RKO (cell line): ENCODE measurements around the gene TIFAB.
A peak's percentile ranks its signal among the peaks of the same experiment; 100 is the strongest.

Experiments used
- DNase-seq: peaks from one replicate; pipeline ENCODE4 v3.0.0-alpha.2; 2016; ENCODE audit warnings: low spot score

Gene TIFAB

DNA sequence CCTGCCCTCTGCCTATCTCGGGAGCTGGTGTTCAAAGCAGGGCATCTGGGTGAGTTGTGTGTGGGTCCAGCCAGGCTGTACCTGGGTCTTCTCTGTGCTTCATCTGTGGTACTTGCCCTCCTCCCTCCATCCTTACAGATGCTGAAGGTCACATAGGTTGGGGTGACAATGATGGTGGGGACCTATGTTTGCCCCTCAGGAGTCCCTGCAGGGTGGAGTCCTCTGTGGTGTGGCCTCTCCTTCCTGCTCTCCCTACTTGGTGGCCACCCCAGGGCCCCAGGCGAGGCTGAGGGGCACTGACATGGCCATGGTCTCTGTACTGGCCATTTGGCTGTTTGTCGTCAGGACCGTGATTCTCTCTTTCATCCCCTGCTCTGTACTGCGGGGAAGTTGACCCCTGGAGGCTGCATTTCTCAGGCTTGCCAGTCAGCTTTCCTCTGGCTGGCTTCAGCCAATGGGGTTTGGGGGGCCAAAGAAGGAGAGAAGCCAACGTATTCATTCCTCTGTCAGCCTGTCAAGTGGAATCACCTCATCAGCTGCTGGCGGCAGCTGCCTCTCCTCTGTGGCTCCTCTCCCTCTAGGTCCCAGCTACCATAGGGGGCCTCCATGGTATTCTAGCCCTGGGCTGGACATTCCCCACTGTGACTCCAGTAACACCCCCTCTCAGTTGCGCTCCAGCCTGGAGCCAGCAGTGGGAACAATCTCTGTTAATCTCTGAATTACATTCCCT lies 9.6 kb downstream of the TIFAB start:
- DNase-seq, result no peak

DNA sequence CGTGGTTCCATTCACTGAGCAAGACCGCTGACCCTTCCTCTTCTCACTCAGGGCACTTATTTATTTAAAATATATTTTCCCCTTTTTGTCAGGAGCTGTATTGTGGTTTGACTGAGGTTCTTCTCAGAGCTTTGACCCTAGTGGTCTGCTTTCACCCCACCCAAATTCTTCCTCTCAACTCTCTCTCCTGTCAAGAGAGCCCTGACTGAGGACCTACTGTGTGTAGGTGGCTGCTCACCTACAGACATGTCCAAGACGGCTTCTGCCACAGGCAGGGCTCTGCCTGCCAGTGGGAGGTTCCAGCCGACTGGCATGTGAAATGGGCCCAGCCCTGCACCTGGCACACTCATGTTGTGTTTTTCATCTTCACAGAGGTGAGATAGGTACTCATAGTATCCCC lies 10.2 kb downstream of the TIFAB start:
- no peak for DNase-seq

- no peak for DNase-seq
Observed at GRCh38 chr5:135441350-135441831, 10.8 kb downstream of the TIFAB start.

- no peak for DNase-seq
Observed at GRCh38 chr5:135440916-135441315, 11.2 kb downstream of the TIFAB start.

GRCh38 chr5:135439231-135440205 lies 12.6 kb downstream of the TIFAB start:
- no peak for DNase-seq

DNA sequence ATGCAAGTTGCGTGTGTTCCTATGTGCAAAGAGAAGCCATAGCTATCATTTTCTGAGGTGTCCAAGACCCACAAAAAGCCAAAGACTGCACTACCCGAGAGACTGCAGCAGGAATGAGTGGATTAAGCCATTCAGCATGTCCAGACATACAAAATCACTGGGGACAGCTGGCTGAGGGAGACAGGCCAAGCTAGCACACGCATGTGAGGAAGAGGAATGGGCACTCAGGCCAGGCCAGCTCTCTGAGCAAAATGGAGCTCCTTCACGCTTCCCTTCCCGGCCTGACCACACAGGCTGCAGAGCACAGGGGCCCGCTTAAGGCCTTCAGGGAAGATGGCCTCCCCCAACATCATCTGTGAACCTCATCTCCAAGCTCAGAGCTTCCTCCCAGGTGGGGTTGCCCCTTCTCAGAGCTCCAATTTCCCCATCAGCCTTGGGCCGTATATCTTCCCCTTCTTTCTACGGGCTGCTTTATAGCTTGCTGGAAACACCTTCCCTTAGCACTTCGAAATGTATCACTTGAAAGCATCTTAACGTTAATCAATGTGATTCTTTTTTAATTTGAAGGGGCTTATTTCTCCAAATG lies 13.4 kb downstream of the TIFAB start:
- DNase-seq, result no peak

DNA sequence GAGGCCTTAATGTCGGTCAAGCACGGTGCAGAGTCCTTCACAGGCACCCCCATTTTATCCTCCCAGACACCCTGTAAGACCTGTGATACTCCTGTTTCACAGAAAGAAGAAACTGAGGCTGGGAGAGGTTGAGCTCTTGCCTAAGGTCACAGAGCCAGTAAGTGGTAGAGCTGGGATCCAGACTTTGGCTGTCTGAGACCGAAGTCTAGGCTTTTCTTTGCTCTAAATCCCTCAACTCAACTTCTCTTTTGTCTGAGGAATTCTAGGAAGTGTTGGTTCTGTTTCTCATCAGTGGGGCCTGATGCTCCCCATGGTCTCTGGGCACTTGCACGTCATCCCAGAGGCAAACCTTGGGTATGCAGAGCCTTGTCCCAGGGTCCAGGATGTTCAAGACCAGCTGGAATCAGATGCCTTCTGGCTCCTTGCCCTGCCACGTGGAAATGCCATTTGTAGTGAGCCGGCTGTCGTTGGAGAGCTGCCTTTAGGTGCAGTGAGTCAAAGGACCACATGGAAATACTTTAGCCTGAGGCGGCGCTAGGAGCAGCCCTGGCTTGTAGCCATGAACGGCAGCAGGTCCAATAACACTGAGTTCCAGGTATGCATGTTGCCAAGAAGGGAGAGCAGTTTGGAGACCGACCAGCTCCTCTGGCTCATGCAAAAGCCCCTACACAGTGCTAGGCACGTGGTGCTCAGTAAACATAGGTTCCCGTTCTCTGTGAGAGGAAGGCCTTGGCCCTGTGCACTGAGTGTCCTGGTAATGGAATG lies 14.2 kb downstream of the TIFAB start:
- DNase-seq, result peak; percentile 49

DNA sequence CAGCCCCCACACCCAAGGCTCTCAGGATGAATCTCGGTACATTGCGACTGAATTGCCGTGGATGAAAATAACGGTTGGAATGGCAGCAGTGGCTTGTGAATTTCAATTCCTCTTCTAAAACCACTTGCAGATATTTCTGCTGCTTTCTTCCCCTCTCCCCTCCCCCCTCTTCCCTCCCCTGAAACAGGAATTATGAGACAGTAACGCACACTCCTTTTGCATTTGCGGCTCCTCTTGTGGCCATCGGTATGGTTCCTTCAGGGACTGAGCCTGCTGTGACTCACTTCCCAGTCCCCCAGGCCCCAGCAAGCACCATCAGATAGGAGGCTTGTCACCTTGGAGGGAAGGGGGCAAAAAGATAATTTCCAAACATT lies 14.7 kb downstream of the TIFAB start:
- DNase-seq, result no peak

- DNase-seq, result no peak
Observed at GRCh38 chr5:135436951-135437418, 15.2 kb downstream of the TIFAB start.

- DNase-seq, result no peak
Observed at GRCh38 chr5:135435467-135436330, 16.5 kb downstream of the TIFAB start.

DNA sequence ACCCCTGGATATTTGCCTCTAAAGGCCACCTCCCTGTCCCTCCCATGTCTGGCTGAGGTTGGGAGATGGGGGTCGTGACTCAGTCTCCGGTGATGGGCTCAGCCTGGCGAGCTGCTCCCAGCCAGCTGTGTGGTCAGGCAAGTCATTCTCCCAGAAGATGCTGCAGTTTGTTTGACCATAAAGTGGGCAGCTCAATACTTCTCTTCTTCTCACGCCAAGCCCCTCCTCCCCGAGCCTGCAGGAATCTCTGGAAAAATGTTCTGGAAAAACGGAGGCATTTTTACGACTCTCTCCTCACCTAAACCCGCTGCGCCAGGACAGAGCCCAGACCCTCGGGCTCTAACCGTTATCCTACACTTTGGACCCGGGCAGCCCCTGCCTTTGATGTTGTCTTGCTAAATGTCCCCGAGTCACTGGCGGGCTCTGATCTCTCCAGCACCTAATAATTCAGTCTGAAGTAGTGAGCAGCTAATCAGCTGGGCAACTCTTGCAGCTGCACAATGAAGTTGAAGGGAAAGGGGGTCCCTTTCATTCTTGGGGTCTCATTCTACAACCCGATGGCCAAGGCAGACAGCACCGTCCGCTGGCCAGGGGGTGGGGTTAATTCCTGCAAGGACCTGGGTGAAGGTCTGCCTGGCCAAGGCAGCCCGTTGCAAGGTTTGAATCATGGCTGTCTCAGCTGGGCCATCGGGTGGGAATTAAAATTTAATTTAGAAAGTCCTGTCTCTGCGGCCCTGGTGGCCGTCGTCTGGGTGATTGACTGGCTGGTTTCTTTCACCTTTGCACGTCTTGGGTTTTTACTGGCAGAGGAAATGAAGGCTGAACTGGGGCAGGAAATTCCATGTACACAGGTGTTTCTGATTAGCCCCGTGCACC lies 17.3 kb downstream of the TIFAB start:
- DNase-seq, result no peak

DNA sequence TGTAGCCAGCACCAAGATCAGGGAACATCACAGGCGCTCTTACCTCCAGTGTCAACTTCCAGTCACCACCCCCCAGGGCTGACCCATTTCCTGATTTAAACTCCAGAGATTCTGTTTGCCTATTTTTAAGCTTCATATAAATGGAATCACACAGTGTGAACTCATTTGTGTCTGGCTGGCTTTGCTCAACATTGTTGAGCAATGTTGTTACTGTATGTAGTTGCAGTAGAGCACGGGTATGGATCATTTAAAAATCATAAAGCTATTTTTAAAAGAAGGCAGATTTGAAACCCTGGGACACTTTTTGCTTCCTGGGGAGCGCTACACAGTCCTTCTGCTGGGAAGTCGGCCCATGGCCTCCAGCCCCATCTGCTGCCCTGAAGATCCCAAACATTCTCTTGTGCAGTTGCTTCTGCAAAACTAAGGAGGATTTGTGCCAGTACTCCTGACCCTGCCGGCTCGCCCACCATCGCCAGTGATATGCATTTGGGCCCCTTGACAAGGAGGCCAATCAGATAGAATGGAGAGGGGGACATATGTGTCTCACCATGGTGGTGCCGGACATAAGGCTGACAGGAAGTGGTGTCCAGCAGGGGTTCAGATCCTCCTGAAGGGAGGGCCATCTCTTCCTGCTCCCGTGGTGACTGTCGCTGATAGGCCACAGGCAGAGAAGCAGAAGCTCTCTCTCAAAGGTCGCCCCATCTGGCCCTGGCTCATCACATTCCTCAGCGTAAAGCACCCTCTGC lies 18.3 kb downstream of the TIFAB start:
- DNase-seq, result no peak

GRCh38 chr5:135432113-135432512 lies 20.0 kb downstream of the TIFAB start:
- DNase-seq, result no peak

- DNase-seq, result no peak
Observed at GRCh38 chr5:135430135-135430437, 22.1 kb downstream of the TIFAB start.

GRCh38 chr5:135429301-135430134 lies 22.6 kb downstream of the TIFAB start:
- DNase-seq, result no peak

DNA sequence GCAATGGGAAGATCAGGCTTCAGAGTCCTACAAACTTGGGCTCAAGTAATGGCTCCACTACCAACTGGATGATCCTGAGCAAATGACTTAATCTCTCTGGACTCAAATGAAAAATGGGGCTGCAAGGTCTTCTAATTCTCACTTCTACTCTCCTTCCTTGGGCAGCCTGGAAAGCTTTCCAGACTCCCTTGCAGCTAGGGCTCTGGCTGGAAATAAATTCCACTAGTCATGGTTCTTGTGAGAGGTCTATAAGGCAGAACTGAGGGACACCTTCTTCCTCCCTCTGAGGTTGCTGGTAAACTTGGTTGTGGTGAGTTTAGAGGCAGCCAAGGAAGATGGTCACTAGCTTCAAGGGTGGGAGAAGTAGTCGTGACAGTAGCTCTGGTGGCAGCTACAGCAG lies 23.6 kb downstream of the TIFAB start:
- no peak for DNase-seq

GRCh38 chr5:135426102-135427082 lies 25.8 kb downstream of the TIFAB start:
- peak; percentile 59 for DNase-seq
